ENCODE measurements around the gene SPATA33. TPM values are rescaled to one million over a fixed set of nuclear protein-coding genes. Genes with fewer than 3 reads are reported as not detected.

The SPATA33 gene
- total RNA-seq, 4 donors from 2014 or later: 6.0 to 8.9 (median 7.5) TPM

DNA sequence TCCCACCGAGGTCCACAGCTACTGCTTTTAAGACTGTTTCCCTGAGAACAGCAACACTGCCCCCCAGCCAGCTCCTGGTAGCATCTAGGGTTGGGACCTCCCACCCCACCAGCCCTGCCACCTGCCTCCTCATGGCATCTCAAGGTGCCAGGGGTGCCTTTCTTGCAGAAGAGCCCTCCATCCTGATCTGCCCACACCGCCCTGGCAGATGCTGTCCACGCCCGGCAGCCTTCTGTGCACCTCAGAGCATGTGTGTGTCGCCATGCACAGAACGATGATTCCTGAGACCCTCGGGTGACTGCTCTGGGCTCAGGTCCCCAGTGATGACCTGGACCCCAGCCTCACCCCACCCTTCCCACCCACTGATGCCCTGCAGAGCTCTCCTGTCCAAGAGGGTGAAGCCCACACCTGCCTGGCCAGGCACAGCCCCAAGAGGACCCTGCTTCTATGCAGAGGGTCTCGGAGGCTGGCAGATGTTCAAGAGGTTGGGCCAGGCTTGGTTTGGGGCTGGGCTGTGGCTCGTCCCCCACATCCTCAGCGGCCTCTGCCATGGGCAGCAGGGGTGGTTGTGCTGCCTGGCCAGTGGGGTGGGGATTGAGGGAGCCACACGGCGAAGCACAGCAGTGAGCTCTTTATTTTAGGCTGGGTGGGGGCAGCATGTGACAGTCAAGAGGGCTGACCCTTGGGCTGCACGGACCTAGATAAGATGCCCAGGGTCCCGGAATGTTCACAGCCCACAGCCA is 49.1 kb downstream of the SPATA33 start:
- Histone ChIP-seq H3K9me3 (no peaks in the 10 kb centered on the region), H3K27ac (no peak overlapping the region), H3K27me3 (no peaks in the 10 kb centered on the region), H3K36me3 (no peaks in the 10 kb centered on the region), H3K4me1 (peaks cover 2 to 8% of the 10 kb centered on the region in 2 donors), H3K4me3 (replicated peaks in 1 of 3) (no peak overlapping the region)
- WGBS, 2 donors: 89 to 92% methylated on average over 9 of the region's 14 CpGs
- TF ChIP-seq POLR2A (IDR thresholded peaks at IDR 0.05): no peak
- TF ChIP-seq CTCF (IDR thresholded peaks at IDR 0.05): no peak
- intact Hi-C loops (cut with DNase I): loop anchor here (5.0 to 10.0 kb wide), 2 partner anchors 86 to 158 kb away; no protein-coding TSS in a partner anchor
- DNase-seq: no peak

- H3K27me3 ChIP-seq: no peaks in the 10 kb centered on the region
- no peak for DNase-seq
- 100% methylated on average over 1 to 2 of the region's 9 CpGs for WGBS, 2 donors
- no peaks in the 10 kb centered on the region for H3K36me3 ChIP-seq
- H3K4me1 ChIP-seq: peaks cover 7 to 10% of the 10 kb centered on the region in 2 donors
- H3K27ac ChIP-seq: no peak overlapping the region
- H3K4me3 ChIP-seq (replicated peaks in 1 of 3): no peak overlapping the region
- TF ChIP-seq CTCF (IDR thresholded peaks at IDR 0.05) (no peak), POLR2A (IDR thresholded peaks at IDR 0.05) (no peak)
- no peaks in the 10 kb centered on the region for H3K9me3 ChIP-seq
- intact Hi-C loops (cut with DNase I): loop anchor here (5.0 to 10.0 kb wide), 2 partner anchors 85 to 157 kb away; no protein-coding TSS in a partner anchor
Observed at GRCh38 chr16:89707695-89708094, 50.1 kb downstream of the SPATA33 start.

GRCh38 chr16:89708481-89708931 is 50.9 kb downstream of the SPATA33 start:
- Histone ChIP-seq H3K4me3 (replicated peaks in 1 of 3) (no peak overlapping the region), H3K27me3 (no peaks in the 10 kb centered on the region), H3K4me1 (peaks cover 7 to 10% of the 10 kb centered on the region in 2 donors), H3K27ac (no peak overlapping the region), H3K36me3 (no peaks in the 10 kb centered on the region), H3K9me3 (no peaks in the 10 kb centered on the region)
- WGBS, 2 donors: 89 to 100% methylated on average over 3 to 5 of the region's 19 CpGs
- intact Hi-C loops (cut with DNase I): loop anchor here (5.0 to 10.0 kb wide), 2 partner anchors 84 to 156 kb away; no protein-coding TSS in a partner anchor
- no peak for DNase-seq
- TF ChIP-seq CTCF (IDR thresholded peaks at IDR 0.05): no peak
- no peak for TF ChIP-seq POLR2A (IDR thresholded peaks at IDR 0.05)

GRCh38 chr16:89709166-89709565 is 51.5 kb downstream of the SPATA33 start:
- H3K9me3 ChIP-seq: no peaks in the 10 kb centered on the region
- H3K27ac ChIP-seq: no peak overlapping the region
- intact Hi-C loops (cut with DNase I): loop anchor here (5.0 to 10.0 kb wide), 2 partner anchors 83 to 156 kb away; no protein-coding TSS in a partner anchor
- H3K4me1 ChIP-seq: peaks cover 7 to 10% of the 10 kb centered on the region in 2 donors
- WGBS, 2 donors: 77 to 87% methylated on average over 4 of the region's 10 CpGs
- TF ChIP-seq POLR2A (IDR thresholded peaks at IDR 0.05): no peak
- TF ChIP-seq CTCF (IDR thresholded peaks at IDR 0.05): no peak
- DNase-seq: no peak
- no peaks in the 10 kb centered on the region for H3K27me3 ChIP-seq
- H3K4me3 ChIP-seq (replicated peaks in 1 of 3): no peak overlapping the region
- no peaks in the 10 kb centered on the region for H3K36me3 ChIP-seq
